T-cell (primary cell): Measurements from ENCODE around the gene MAN1C1. TPM values are rescaled to one million over a fixed set of nuclear protein-coding genes. Genes with fewer than 3 reads are reported as not detected.

ENCODE experiments used
- ATAC-seq, 4 experiments: fragments of 200-7000 bp in 3 of 4; fragments of 150-1000 bp in 1 of 4; cut with Tn5 transposase; replicated peaks in 1 of 4; 1 replicate in 3 of 4; 2 replicates in 1 of 4; pipeline ENCODE4 v1.10.0; 2021; ENCODE audit warnings: moderate library complexity in 3 of 4, mild to moderate bottlenecking in 2 of 4, moderate number of reproducible peaks in 1 of 4
- CTCF ChIA-PET, 2 donors: fragments of 300-600 bp; sonication (Branson Sonifier 250); formaldehyde crosslinking; loops; one replicate each; lab custom pipeline; 2022; ENCODE audit warnings: antibody characterized with exemption in 2 of 2; lab: Charles Lee
- POLR2A ChIA-PET, 2 donors: fragments of 300-600 bp; sonication (Branson Sonifier 250); formaldehyde crosslinking; loops; one replicate each; lab custom pipeline; 2022; ENCODE audit warnings: antibody characterized with exemption in 2 of 2; lab: Charles Lee
- DNase-seq, 35 experiments: peaks; one replicate each; pipeline versions ENCODE4 v3.0.0 to v3.0.0-alpha.2; 2013 to 2023
- H3K27ac ChIP-seq: one replicate; pipeline ENCODE4 v1.5.1; 2013; ENCODE audit warnings: low read length
- H3K27me3 ChIP-seq, 2 experiments: replicated peaks in 1 of 2; 1 replicate in 1 of 2; 2 replicates in 1 of 2; pipeline versions ENCODE4 v1.6.1 to v1.7.0; 2013; ENCODE audit warnings: low read length in 1 of 2, mixed read lengths in 1 of 2; ENCODE audit not compliant: control insufficient read depth in 2 of 2, insufficient read depth in 2 of 2; ENCODE audit errors: extremely low read depth in 1 of 2
- H3K36me3 ChIP-seq, 2 donors: 1 replicate in 1 of 2; 2 replicates in 1 of 2; pipeline versions ENCODE4 v1.6.1 to v1.7.0; 2013; ENCODE audit warnings: low read length in 1 of 2; ENCODE audit not compliant: control insufficient read depth in 2 of 2, insufficient read depth in 1 of 2; ENCODE audit errors: extremely low read depth in 1 of 2
- H3K4me1 ChIP-seq, 2 experiments: 1 replicate in 1 of 2; 2 replicates in 1 of 2; pipeline versions ENCODE4 v1.6.1 to v1.7.0; 2013; ENCODE audit warnings: low read length in 2 of 2, mixed read lengths in 1 of 2; ENCODE audit not compliant: insufficient read depth in 2 of 2, control insufficient read depth in 1 of 2; ENCODE audit errors: extremely low read depth in 1 of 2
- H3K4me3 ChIP-seq, 2 donors: 1 replicate in 1 of 2; 2 replicates in 1 of 2; pipeline versions ENCODE4 v1.5.1 to v1.7.0; 2013; ENCODE audit warnings: mild to moderate bottlenecking in 2 of 2, low read length in 1 of 2, moderate library complexity in 1 of 2; ENCODE audit not compliant: control insufficient read depth in 1 of 2; ENCODE audit errors: extremely low read depth in 1 of 2
- H3K9me3 ChIP-seq: 2 replicates; pipeline ENCODE4 v1.7.0; 2013
- H3K27ac Mint-ChIP-seq, 2 donors: one replicate each; pipeline ENCODE4 v1.8.0; 2020 to 2021; ENCODE audit warnings: mild to moderate bottlenecking in 2 of 2, mixed read lengths in 2 of 2
- H3K27me3 Mint-ChIP-seq, 2 donors: one replicate each; pipeline ENCODE4 v1.8.0; 2021 to 2022; ENCODE audit warnings: mixed read lengths in 2 of 2
- H3K36me3 Mint-ChIP-seq: one replicate; pipeline ENCODE4 v1.8.0; 2021; ENCODE audit warnings: mixed read lengths
- H3K4me1 Mint-ChIP-seq, 3 donors: one replicate each; pipeline ENCODE4 v1.8.0; 2020 to 2022; ENCODE audit warnings: mixed read lengths in 3 of 3, mild to moderate bottlenecking in 1 of 3
- H3K4me3 Mint-ChIP-seq, 3 donors: one replicate each; pipeline ENCODE4 v1.8.0; 2020 to 2022; ENCODE audit warnings: mild to moderate bottlenecking in 3 of 3, mixed read lengths in 3 of 3, moderate library complexity in 3 of 3
- H3K9me3 Mint-ChIP-seq, 3 donors: one replicate each; pipeline ENCODE4 v1.8.0; 2020 to 2022; ENCODE audit warnings: mixed read lengths in 3 of 3
- WGBS: methylation state at CpG from one replicate; pipeline ENCODE4 v1.1.5; 2013; ENCODE audit warnings: missing lambda C conversion rate; ENCODE audit not compliant: insufficient coverage; 5-methylcytosine and 5-hydroxymethylcytosine counted together
- total RNA-seq, 35 experiments: library from RNA in 6 of 35; stranded (reverse) in 6 of 35; fragments of 120-200 nt in 1 of 35; gene quantifications; one replicate each; pipeline versions ENCODE4 v1.2.1 to v1.2.4 and lab custom pipeline; 2013 to 2026

The MAN1C1 gene
- total RNA-seq, 5 donors from 2014 or later (not counting 1 experiment from before 2014, with no cell fraction given) = 57.5 to 90.5 (median 65.5) TPM

GRCh38 chr1:25760871-25761270 is 144.3 kb downstream of the MAN1C1 start:
- DNase-seq (no peak), ATAC-seq (no peak)
- H3K4me1 ChIP-seq = peaks cover 9 to 22% of the 10 kb centered on the region in 2 experiments
- Mint-ChIP-seq H3K27ac (peak overlapping the region; percentile 43 to 68), H3K4me1 (peaks cover 18 to 21% (median 18%) of the 10 kb centered on the region in 3 donors), H3K9me3 (no peaks in the 10 kb centered on the region), H3K36me3 (peaks cover 26% of the 10 kb centered on the region), H3K4me3 (no peak overlapping the region), H3K27me3 (no peaks in the 10 kb centered on the region)
- WGBS = 94% methylated on average over 2 of the region's 5 CpGs
- H3K27ac ChIP-seq = no peak overlapping the region
- H3K27me3 ChIP-seq = no peaks in the 10 kb centered on the region
- CTCF ChIA-PET = no interaction called here
- no peaks in the 10 kb centered on the region for H3K9me3 ChIP-seq
- POLR2A ChIA-PET = no interaction called here
- peaks cover 14 to 20% of the 10 kb centered on the region in 2 donors for H3K36me3 ChIP-seq
- no peak overlapping the region for H3K4me3 ChIP-seq

GRCh38 chr1:25763493-25763892 is 146.9 kb downstream of the MAN1C1 start:
- POLR2A ChIA-PET = no interaction called here
- H3K4me3 Mint-ChIP-seq = no peak overlapping the region
- WGBS = 96% methylated on average over 9 of the region's 10 CpGs
- peak overlapping the region; percentile 24 to 76 for H3K27ac Mint-ChIP-seq
- peaks cover 18 to 32% (median 20%) of the 10 kb centered on the region in 3 donors for H3K4me1 Mint-ChIP-seq
- ATAC-seq = no peak
- H3K9me3 Mint-ChIP-seq = no peaks in the 10 kb centered on the region
- no peak for DNase-seq
- H3K36me3 Mint-ChIP-seq = peaks cover 26% of the 10 kb centered on the region
- peaks cover 16 to 21% of the 10 kb centered on the region in 2 experiments for H3K4me1 ChIP-seq
- no peaks in the 10 kb centered on the region for H3K9me3 ChIP-seq
- no peaks in the 10 kb centered on the region for H3K27me3 ChIP-seq
- no peak overlapping the region for H3K4me3 ChIP-seq
- H3K27me3 Mint-ChIP-seq = no peaks in the 10 kb centered on the region
- CTCF ChIA-PET = no interaction called here
- peaks cover 10 to 22% of the 10 kb centered on the region in 2 donors for H3K36me3 ChIP-seq
- H3K27ac ChIP-seq = no peak overlapping the region

GRCh38 chr1:25765136-25765922 is 148.7 kb downstream of the MAN1C1 start:
- WGBS = 61% methylated on average over 6 of the region's 8 CpGs
- POLR2A ChIA-PET = no interaction called here
- ATAC-seq (peak in 1 of 4 experiments; percentile 23), DNase-seq (peak in 1 of 35 experiments; percentile 21)
- CTCF ChIA-PET = no interaction called here
- Histone ChIP-seq H3K4me1 (peaks cover 33 to 38% of the 10 kb centered on the region in 2 experiments), H3K4me3 (no peak overlapping the region), H3K36me3 (peaks cover 8 to 15% of the 10 kb centered on the region in 2 donors), H3K27me3 (no peaks in the 10 kb centered on the region), H3K9me3 (no peaks in the 10 kb centered on the region), H3K27ac (peak overlapping the region; percentile 31)
- H3K4me3 Mint-ChIP-seq = peak overlapping the region in 1 of 3 donors; percentile 46
- peaks cover 32 to 50% (median 33%) of the 10 kb centered on the region in 3 donors for H3K4me1 Mint-ChIP-seq
- H3K36me3 Mint-ChIP-seq = peaks cover 20% of the 10 kb centered on the region
- H3K27ac Mint-ChIP-seq = peak overlapping the region; percentile 74 to 91
- no peaks in the 10 kb centered on the region for H3K9me3 Mint-ChIP-seq
- no peaks in the 10 kb centered on the region for H3K27me3 Mint-ChIP-seq

- peak; percentile 26 to 75 (median 30) for ATAC-seq
Measured at GRCh38 chr1:25765923-25766589, 149.5 kb downstream of the MAN1C1 start.

GRCh38 chr1:25766721-25767436 is 150.3 kb downstream of the MAN1C1 start:
- Mint-ChIP-seq H3K4me3 (peak overlapping the region in 1 of 3 donors; percentile 46), H3K27ac (peak overlapping the region; percentile 74 to 91), H3K27me3 (no peaks in the 10 kb centered on the region), H3K4me1 (peaks cover 48 to 66% (median 48%) of the 10 kb centered on the region in 3 donors), H3K36me3 (peaks cover 24% of the 10 kb centered on the region), H3K9me3 (no peaks in the 10 kb centered on the region)
- 88% methylated on average over 10 of the region's 13 CpGs for WGBS
- H3K27me3 ChIP-seq = no peaks in the 10 kb centered on the region
- H3K4me3 ChIP-seq = no peak overlapping the region
- CTCF ChIA-PET = no interaction called here
- peaks cover 3 to 16% of the 10 kb centered on the region in 2 donors for H3K36me3 ChIP-seq
- POLR2A ChIA-PET = no interaction called here
- ATAC-seq (peak in 1 of 4 experiments; percentile 14), DNase-seq (peak in 1 of 35 experiments; percentile 14)
- no peaks in the 10 kb centered on the region for H3K9me3 ChIP-seq
- H3K27ac ChIP-seq = peak overlapping the region; percentile 31
- H3K4me1 ChIP-seq = peaks cover 46 to 54% of the 10 kb centered on the region in 2 experiments

More at GRCh38 chr1:25765923-25766589, 149.5 kb downstream of the MAN1C1 start:
- Histone ChIP-seq H3K27ac (peak overlapping the region; percentile 31), H3K9me3 (no peaks in the 10 kb centered on the region), H3K27me3 (no peaks in the 10 kb centered on the region), H3K36me3 (peaks cover 3 to 13% of the 10 kb centered on the region in 2 donors), H3K4me1 (peaks cover 38 to 46% of the 10 kb centered on the region in 2 experiments), H3K4me3 (no peak overlapping the region)
- peaks cover 40 to 57% (median 40%) of the 10 kb centered on the region in 3 donors for H3K4me1 Mint-ChIP-seq
- H3K27me3 Mint-ChIP-seq = no peaks in the 10 kb centered on the region
- no peaks in the 10 kb centered on the region for H3K9me3 Mint-ChIP-seq
- H3K27ac Mint-ChIP-seq = peak overlapping the region; percentile 74 to 91
- POLR2A ChIA-PET = no interaction called here
- 74% methylated on average over 5 of the region's 13 CpGs for WGBS
- peaks cover 17% of the 10 kb centered on the region for H3K36me3 Mint-ChIP-seq
- CTCF ChIA-PET = no interaction called here
- H3K4me3 Mint-ChIP-seq = peak overlapping the region in 1 of 3 donors; percentile 46
- peak in 12 of 35 experiments; percentile 8 to 61 (median 18) for DNase-seq

GRCh38 chr1:25767437-25767770 is 150.8 kb downstream of the MAN1C1 start:
- Mint-ChIP-seq H3K4me3 (peak overlapping the region in 1 of 3 donors; percentile 24), H3K36me3 (peaks cover 28% of the 10 kb centered on the region), H3K4me1 (peaks cover 53 to 71% (median 53%) of the 10 kb centered on the region in 3 donors)

More at GRCh38 chr1:25767437-25767770, 150.8 kb downstream of the MAN1C1 start:
- Mint-ChIP-seq H3K27ac (peak overlapping the region; percentile 15 to 22), H3K27me3 (no peaks in the 10 kb centered on the region), H3K9me3 (no peaks in the 10 kb centered on the region)
- Histone ChIP-seq H3K27ac (no peak overlapping the region), H3K9me3 (no peaks in the 10 kb centered on the region), H3K4me1 (peaks cover 51 to 59% of the 10 kb centered on the region in 2 experiments), H3K36me3 (peaks cover 3 to 21% of the 10 kb centered on the region in 2 donors), H3K27me3 (no peaks in the 10 kb centered on the region), H3K4me3 (no peak overlapping the region)
- no peak for DNase-seq
- CTCF ChIA-PET = no interaction called here
- POLR2A ChIA-PET = no interaction called here
- ATAC-seq = no peak
